T47D (cell line): ENCODE data around the gene ATP5F1D.
"Not testable (repeated sequence)": the region's sequence is repeated elsewhere in the genome, so short reads cannot be mapped to it uniquely, and the experiment has no call there.

Experiments used
- DNase-seq, 2 experiments: peaks; one replicate each; pipeline versions ENCODE4 v3.0.0 to v3.0.0-alpha.2; 2011 to 2012; ENCODE audit warnings: low read depth in 1 of 2, low spot score in 1 of 2
- JUND ChIP-seq: IDR thresholded peaks from 2 replicates; pipeline ENCODE4 v1.6.1; 2012; ENCODE audit warnings: low read depth
- in situ Hi-C: cut with HindIII; loops from 2 replicates; pipeline ENCODE4 v1.10.0; 2016; ENCODE audit warnings: low sequenced_read_pairs, low pct_unique_long_range_greater_than_20kb

ATP5F1D gene

GRCh38 chr19:1239420-1239795, 2.1 kb upstream of the ATP5F1D start:
- no peak for DNase-seq
- in situ Hi-C loops = no loop called here
- TF ChIP-seq JUND = no peak

GRCh38 chr19:1239796-1240737, 1.5 kb upstream of the ATP5F1D start:
- DNase-seq = peak; percentile 86 to 90

GRCh38 chr19:1240925-1241324, 626 bp upstream of the ATP5F1D start:
- in situ Hi-C loops = no loop called here
- TF ChIP-seq JUND = no peak
- DNase-seq = no peak

More at GRCh38 chr19:1239796-1240737, 1.5 kb upstream of the ATP5F1D start:
- no peak for TF ChIP-seq JUND
- in situ Hi-C loops = no loop called here

- TF ChIP-seq JUND = no peak
- in situ Hi-C loops = no loop called here
- peak; percentile 81 to 88 for DNase-seq
These were observed 2.5 kb downstream of the ATP5F1D start for GRCh38 chr19:1243768-1244692.

- TF ChIP-seq JUND = no peak
- in situ Hi-C loops = no loop called here
- DNase-seq = peak in 1 of 2 experiments; percentile 81
These were observed 3.3 kb downstream of the ATP5F1D start for GRCh38 chr19:1244693-1245451.

GRCh38 chr19:1245494-1246264, 4.1 kb downstream of the ATP5F1D start:
- in situ Hi-C loops = no loop called here
- no peak for DNase-seq
- TF ChIP-seq JUND = no peak

- in situ Hi-C loops, DNase-seq: not testable (repeated sequence)
These were observed 4.9 kb downstream of the ATP5F1D start for GRCh38 chr19:1246265-1247087.

GRCh38 chr19:1247748-1248138, 6.2 kb downstream of the ATP5F1D start:
- no peak for TF ChIP-seq JUND

GRCh38 chr19:1248139-1248785, 6.7 kb downstream of the ATP5F1D start, which contains the start of gene MIDN:
Gene MIDN, plus strand, starts transcription at chr19:1248583. Its CDS starts 1,714 bp downstream, at chr19:1250297.
- TF ChIP-seq JUND = no peak
- peak in 1 of 2 experiments; percentile 90 for DNase-seq
- in situ Hi-C loops = no loop called here

More at GRCh38 chr19:1247748-1248138, 6.2 kb downstream of the ATP5F1D start:
- in situ Hi-C loops = no loop called here
- no peak for DNase-seq

- TF ChIP-seq JUND = no peak
- peak in 1 of 2 experiments; percentile 80 for DNase-seq
- in situ Hi-C loops = no loop called here
These were observed 7.3 kb downstream of the ATP5F1D start for GRCh38 chr19:1248786-1249297.
